ENCODE data around the gene PLEKHF1.

- TF ChIP-seq, protein P1, sequence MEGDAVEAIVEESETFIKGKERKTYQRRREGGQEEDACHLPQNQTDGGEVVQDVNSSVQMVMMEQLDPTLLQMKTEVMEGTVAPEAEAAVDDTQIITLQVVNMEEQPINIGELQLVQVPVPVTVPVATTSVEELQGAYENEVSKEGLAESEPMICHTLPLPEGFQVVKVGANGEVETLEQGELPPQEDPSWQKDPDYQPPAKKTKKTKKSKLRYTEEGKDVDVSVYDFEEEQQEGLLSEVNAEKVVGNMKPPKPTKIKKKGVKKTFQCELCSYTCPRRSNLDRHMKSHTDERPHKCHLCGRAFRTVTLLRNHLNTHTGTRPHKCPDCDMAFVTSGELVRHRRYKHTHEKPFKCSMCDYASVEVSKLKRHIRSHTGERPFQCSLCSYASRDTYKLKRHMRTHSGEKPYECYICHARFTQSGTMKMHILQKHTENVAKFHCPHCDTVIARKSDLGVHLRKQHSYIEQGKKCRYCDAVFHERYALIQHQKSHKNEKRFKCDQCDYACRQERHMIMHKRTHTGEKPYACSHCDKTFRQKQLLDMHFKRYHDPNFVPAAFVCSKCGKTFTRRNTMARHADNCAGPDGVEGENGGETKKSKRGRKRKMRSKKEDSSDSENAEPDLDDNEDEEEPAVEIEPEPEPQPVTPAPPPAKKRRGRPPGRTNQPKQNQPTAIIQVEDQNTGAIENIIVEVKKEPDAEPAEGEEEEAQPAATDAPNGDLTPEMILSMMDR (IDR thresholded peaks at IDR 0.05 in 2 of 3, conservative IDR thresholded peaks at IDR 0.05 in 1 of 3; ENCODE audit: borderline replicate concordance in 1 of 3, insufficient read depth in 1 of 3, low read depth in 2 of 3, low read length in 2 of 3), result no peak
- TF ChIP-seq SP1 (IDR thresholded peaks at IDR 0.05; ENCODE audit: low read depth) (no peak), REST (IDR thresholded peaks at IDR 0.05; ENCODE audit: low read depth) (no peak), ZNF274 (IDR thresholded peaks at IDR 0.05; ENCODE audit: low read depth, low read length) (no peak), POLR2A (IDR thresholded peaks at IDR 0.05; ENCODE audit: borderline replicate concordance, extremely low read depth, insufficient read depth, insufficient read length) (no peak)
- TF ChIP-seq, protein P2, sequence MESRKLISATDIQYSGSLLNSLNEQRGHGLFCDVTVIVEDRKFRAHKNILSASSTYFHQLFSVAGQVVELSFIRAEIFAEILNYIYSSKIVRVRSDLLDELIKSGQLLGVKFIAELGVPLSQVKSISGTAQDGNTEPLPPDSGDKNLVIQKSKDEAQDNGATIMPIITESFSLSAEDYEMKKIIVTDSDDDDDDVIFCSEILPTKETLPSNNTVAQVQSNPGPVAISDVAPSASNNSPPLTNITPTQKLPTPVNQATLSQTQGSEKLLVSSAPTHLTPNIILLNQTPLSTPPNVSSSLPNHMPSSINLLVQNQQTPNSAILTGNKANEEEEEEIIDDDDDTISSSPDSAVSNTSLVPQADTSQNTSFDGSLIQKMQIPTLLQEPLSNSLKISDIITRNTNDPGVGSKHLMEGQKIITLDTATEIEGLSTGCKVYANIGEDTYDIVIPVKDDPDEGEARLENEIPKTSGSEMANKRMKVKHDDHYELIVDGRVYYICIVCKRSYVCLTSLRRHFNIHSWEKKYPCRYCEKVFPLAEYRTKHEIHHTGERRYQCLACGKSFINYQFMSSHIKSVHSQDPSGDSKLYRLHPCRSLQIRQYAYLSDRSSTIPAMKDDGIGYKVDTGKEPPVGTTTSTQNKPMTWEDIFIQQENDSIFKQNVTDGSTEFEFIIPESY (IDR thresholded peaks at IDR 0.05; ENCODE audit: extremely low read depth, insufficient replicate concordance, low read length), result no peak
Observed at GRCh38 chr19:29665215-29665825, at the start of gene PLEKHF1.
